Stimulated activated naive CD8-positive, alpha-beta T cell treated with anti-CD3 and anti-CD28 coated beads, Interleukin-15, Interleukin-2, amounts not matched to agents 100 U/mL and 50 U/mL, for 24 hours (primary cell): ENCODE data around the gene SERPINB2.
"Not testable (repeated sequence)": the region's sequence is repeated elsewhere in the genome, so short reads cannot be mapped to it uniquely, and the experiment has no call there.

Experiments
- ATAC-seq: fragments of 150-1000 bp; cut with Tn5 transposase; one replicate; pipeline ENCODE4 v1.10.0; 2021
- DNase-seq: peaks from one replicate; pipeline ENCODE4 v3.0.0; 2021

SERPINB2 gene

DNA sequence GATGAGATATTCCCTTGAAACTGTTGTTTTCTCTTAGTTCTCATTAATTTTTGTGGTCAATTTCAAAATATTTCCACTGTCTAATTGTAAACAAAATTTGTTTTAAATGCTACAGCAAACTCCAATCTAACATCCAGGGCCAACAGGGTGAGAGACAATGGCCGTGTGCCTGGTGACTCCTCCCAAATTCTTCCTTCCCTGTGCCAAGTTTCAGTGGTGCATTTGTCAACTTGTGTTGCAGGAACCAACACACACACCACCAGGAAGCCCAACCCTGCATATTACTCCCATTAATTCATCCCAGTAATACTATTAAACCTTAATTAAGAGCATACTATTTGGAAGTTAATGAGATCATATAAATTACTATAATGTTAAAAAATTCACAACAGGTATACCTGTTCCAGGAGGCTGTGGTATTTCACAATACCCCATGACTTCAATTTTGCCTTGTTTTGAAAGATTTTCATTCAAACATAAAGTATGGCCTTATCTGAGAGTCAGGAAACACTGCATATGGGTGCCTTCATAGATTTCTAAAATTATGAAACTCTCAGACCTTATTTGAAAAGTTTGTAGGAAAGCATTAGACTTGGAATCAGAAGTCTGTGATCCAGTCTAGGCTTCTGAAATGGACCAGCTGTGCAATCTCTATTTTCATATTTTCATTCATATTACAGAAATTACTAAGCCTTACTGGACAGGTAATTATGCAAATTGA, 1.1 kb downstream of the SERPINB2 start:
- DNase-seq (no peak), ATAC-seq (no peak)

DNA sequence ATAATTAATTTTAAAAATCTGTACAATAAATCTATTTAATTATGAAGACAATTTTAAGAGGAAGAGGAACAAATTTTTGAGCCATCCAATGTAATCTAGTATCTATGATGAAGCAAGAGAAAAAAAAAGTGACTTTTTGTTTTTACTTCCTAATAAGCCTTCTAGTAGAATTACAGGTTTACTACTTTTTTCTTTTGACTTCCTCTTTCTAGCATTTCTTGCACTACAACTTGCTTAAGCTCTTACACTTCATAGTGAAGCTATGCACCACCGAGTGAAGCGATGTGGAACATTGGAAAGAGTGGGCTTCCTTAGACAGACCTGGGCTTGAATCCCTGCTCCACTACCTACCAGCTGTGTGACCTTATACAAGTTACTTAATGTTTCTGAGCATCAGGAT, 2.1 kb downstream of the SERPINB2 start:
- DNase-seq (no peak), ATAC-seq (no peak)

DNA sequence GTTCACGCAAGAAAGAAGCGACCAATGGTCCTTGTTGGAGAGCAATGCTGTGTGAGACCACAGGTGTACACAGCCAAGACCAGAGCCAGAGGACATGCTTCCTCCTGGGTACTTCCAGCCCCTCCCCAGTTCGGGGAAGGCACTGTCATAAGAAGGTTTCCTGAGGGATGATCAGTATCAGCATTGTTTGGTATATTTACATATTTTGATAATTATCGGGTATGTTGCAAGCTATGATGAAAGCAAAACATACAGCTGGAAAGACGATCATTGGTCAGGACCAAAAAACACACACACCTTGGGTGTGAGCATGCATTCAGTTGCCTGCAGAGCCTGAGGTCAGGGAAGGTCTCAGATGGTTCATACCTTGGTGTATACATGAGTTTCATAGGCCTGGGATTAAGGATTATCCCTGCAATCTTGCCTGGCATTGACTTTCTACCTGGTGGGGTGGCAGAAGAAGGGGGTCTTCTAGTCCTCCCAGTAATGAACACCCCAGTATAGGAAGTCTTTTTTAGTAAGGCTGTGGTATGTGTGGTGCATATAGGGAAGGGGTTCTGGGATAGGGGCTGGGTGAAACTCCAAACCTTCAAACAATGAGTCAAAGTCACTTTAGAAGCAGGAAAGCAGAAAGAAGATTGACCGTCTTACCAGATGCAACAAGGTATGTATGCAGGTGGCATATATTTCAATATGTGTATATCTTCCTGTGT, 2.9 kb downstream of the SERPINB2 start:
- ATAC-seq (no peak), DNase-seq (no peak)

DNA sequence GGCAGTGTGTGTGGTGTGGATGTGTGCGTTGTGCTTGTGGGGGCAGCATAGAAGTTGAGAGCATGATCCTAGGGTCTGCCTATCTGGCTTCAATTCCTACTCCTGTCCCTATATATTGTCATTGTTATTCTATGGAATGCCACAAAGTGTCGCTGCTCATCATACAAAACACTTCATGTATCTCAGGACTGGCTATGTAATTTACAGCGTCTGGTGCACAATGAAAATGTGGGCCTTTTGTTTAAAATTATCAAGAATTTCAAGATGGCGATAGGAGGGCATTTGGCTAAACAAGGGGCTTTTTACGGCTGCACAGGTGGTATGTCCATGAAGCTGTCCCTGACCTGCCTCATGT, 3.4 kb downstream of the SERPINB2 start:
- no peak for ATAC-seq
- DNase-seq: no peak

DNA sequence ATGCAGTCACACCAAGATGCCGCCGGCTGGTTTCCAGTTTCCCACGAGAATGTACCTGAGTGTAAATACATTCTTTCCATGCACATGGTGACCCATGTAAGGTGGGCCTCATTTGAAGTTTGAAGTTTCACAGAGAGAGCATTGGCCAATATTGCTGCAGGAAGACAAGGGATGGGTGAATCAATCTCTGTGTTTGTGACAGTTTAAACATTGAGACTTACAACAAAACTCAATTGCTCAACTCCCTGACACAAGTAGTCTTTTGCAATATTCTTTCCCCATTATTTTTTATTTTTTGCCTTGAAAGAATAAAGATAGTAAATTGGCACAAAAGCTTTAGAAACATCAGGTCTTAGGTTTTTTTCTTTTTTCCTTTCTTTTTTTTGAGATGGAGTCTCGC, 5.1 kb downstream of the SERPINB2 start:
- no peak for DNase-seq

DNA sequence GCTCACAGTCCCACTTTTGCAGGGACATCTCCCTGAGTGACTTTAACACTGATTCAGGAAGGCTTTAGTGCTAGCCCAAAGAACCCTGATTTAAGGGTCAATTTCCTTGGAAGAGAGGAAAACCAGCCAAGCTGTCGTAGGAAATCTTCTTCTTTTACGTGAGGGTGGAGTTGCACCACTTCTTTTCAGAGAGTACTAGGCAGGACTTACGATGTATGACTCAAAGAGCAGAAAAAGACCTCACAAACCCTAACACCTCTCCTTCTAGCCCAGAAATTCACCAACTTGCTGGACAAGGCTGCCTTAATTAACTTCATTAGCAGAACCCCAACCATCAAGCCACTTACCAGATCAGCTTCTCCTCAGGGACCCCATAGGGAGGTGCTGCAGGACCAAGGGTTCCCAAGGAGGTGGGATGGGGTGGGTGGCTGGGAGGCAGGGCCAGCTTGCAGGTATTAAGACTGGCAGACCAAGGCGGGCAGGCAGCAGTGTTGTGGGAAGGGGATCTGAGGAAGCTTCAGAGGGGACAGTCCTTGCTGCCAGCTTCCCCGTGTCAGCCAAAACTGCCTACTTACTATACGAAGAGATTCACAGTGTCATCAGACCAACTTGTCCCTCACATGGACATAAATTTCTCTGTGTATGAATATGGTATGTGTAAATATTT, 6.7 kb downstream of the SERPINB2 start:
- DNase-seq (no peak), ATAC-seq (no peak)

More for the DNA sequence above, 5.1 kb downstream of the SERPINB2 start:
- no peak for ATAC-seq

DNA sequence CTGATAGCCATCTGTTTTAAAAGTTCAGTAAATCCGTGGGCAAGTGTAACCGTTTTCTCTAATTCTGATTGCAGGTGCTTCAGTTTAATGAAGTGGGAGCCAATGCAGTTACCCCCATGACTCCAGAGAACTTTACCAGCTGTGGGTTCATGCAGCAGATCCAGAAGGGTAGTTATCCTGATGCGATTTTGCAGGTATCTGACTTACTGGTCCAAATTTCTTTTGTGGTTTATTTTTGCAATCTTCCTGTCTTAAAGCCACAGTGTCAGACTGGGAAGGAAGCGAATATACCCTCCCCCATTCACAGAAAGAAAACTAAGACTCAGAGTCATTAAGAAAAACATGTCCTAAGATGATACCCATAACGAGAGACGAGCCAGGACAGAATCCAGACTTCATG, 7.7 kb downstream of the SERPINB2 start:
- DNase-seq: no peak
- ATAC-seq: no peak

DNA sequence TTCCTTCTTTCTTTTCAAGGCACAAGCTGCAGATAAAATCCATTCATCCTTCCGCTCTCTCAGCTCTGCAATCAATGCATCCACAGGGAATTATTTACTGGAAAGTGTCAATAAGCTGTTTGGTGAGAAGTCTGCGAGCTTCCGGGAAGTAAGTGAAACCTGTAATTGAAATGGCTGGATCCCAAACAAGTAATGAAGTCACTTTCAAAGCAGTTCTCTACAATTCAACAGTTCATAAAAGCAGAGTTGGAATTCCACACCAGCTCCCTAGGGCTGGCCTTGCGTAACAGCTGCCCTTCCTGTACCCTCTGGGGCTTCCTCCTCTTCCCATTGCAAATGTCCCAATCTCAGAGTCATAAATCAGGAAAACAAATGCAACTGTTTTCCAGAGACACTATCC, 9.6 kb downstream of the SERPINB2 start:
- ATAC-seq: no peak
- DNase-seq: no peak

DNA sequence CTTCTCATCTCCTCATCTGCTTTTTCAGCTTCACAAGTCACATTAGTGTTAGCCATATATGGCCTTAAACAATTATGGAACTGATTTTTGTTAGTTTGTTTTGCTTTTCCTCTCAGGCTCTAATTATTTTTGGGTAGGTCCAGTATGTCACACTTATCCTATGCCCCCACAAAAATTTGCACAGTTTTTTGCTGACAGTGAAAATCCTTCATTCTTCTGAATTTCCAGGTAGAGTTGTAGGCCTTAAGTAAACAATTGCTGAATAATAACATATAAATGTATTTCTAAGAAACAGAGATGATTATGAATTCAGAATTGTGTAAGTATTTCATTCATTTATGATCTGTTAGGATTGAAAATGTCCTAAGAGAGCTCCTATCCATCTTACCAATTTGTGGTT, 11.7 kb downstream of the SERPINB2 start:
- ATAC-seq: no peak

DNA sequence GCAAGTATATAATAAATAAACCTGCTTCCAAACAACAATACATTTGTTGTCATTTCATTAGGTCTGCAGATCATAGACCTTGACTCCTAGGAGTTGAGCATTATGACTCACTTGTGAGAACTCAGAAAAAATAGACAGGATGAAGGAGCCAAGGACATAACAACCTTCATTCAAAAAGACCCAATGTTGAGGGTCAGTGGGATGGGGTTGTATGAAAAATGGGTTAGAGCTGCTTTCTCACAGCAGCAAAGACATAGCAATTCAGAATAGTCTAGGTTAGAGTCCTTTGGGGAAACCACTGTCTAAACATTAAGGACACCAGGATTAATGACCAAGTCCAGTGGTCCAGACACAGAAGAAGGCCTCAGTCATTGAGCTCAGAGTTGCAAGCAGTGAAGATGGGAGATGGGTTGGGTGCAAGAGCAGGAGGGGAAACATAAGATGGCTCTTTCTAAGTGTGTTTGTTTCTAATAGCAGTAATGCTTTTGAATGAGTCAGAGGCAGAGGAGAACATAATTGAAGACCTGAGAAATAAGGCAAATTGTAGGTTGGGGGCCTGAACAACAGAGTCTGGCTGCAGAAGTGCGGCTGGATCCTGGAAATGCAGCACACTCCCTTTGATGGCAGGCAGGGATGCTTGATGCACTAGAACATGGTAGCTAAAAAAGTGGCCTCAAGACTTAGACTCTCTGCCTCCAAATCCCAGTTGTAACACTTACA, 16.5 kb downstream of the SERPINB2 start:
- DNase-seq (no peak), ATAC-seq (no peak)

More for the DNA sequence above, 11.7 kb downstream of the SERPINB2 start:
- no peak for DNase-seq

DNA sequence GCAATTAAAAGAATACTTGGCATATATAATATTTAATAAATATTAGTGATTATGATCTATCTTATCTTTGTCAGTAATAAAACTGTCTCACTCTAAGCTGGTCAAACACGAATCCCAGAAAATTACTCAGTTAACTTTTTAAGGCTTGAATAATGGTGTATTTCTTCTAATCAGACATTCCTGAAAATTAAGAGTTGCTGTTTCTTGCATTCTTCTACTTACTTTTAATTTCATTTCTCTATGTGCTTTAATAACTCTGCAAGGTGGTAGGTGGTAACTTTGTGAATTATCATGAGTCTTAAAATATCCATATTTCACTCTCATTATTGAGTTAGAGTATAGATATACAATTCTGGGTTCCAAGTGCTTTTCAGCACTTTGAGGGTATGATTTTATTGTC, 17.2 kb downstream of the SERPINB2 start:
- no peak for ATAC-seq
- no peak for DNase-seq

DNA sequence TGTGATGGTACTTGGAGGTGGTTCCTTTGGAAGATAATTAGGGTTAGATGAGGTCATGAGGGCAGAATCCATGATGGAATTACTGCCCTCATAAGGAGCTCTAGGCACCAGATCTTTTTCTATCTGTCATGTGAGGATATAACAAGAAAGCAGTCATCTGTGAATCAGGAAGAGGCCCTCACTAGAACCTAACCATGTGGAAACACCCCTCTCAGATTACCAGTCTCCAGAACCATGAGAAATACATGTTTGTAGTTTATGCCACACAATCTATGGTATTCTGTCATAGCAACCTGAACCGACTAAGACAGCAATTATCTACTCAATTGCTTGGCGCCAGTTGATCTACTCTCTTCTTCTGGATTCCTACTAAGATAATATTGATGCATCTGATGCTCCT, 17.9 kb downstream of the SERPINB2 start:
- DNase-seq (no peak), ATAC-seq (no peak)

DNA sequence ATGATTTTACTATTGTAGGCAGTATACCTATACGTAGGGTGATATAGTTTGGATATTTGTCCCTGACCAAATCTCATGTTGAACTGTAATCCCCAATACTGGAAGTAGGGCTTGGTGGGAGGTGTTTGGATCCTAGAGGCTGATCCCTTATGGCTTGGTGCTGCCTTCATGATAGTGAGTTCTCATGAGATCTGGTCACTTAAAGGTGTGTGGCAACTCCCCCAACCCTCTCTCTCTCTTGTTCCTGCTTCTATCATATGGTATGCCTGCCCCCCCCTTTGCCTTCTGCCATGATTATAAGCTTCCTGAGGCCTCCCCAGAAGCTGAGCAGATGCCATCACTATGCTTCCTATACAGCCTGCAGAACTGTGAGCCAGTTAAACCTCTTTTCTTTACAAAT, 18.6 kb downstream of the SERPINB2 start:
- DNase-seq (no peak), ATAC-seq (no peak)

DNA sequence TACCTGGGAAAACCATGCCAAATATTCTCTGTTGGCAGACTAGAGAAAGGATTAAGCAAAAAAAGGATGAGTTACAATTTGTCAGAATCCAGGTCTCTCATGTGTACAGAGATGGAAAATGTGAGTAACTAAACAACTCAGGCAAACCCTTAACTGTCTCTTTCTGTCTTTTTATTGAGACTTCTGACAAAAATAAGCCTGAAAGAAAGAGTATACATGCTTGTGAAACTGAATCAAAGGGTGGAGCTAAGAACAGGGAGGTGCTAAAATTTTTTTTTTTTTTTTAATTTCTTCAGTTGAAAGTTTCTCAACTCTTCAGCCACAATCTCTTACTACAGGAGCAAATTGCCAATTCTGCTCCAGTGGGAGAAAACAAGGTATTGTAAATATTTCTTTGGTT, 20.2 kb downstream of the SERPINB2 start, which contains the start of gene SERPINB10:
Gene SERPINB10, plus strand, starts transcription at position 295 of the 400 bp plus-strand sequence. CDS start 7,553 bp downstream, outside the sequence.
- ATAC-seq: no peak

DNA sequence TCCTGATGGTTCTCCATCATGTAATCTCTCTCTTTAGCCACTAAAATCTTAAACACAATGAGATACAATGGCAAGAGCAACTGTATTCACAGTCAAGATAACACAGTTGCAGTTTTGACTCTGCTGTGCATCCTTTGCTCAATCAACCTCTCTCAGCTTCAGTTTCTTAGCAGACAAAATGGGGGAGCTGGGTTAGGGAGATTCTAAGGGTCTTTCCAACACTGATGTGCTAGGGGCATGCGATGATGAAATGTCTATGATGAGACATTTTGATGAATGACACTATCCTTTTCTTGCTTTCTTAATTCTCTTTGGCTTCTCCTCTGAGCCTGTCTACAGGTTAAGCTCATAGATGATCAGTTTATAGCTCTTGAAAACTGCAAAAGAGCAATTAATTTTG, 21.4 kb downstream of the SERPINB2 start:
- DNase-seq: no peak

More for the DNA sequence above, 20.2 kb downstream of the SERPINB2 start, which contains the start of gene SERPINB10:
- DNase-seq: no peak

DNA sequence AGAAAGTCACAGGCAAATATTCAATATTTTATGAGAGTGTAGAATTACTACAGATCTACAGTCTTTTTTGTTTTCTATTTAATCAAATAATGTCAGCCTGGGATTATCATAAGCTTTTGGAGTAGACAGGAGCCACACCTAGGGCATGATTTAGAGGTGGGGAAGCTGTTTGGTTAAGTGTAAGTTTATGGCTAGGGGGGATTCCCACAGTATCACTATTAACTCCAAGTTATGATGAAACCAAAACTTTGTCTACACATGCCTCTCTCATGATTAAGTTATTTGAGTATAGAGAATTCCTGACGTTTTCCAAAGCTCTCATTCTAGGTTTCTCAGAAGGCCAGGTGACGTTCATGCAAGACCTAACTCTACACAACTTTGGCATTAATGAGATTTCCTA, 22.4 kb downstream of the SERPINB2 start:
- ATAC-seq (no peak), DNase-seq (no peak)

More for the DNA sequence above, 21.4 kb downstream of the SERPINB2 start:
- no peak for ATAC-seq

DNA sequence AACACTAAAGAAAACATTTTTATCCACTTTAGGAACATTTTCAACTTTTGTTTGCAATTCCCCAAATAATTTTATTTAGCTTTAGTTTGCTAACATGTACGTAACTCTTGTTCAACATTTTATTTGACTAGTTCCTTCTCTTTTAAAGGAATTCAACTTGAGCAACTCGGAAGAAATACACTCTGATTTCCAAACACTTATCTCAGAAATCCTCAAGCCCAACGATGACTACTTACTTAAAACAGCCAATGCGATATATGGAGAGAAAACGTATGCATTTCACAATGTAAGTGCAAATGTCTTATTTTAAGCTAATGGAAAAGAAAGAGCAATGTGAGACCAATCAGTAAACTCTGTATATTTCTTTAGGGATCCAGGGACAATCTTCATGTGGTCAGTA, 30.3 kb downstream of the SERPINB2 start:
- no peak for ATAC-seq
- DNase-seq: no peak

DNA sequence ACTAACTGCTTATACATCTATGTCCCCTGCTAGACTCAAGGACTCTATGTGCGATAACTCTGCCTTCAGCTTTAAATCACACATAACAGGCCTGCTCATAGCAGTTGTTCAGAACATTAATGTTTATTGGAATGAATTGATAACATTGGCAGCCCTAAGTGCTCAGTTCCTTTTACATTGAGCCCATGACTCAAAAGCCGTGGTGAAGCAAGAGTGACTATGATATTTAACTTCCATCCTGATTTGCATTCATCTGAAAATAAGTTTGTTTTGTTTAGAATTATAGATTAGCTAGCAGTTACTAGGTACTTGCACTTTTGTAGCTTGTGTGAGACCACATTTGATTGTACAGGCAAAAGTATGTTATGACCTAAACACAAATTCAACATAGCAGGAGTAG, 34.5 kb downstream of the SERPINB2 start:
- no peak for DNase-seq
- ATAC-seq: no peak

DNA sequence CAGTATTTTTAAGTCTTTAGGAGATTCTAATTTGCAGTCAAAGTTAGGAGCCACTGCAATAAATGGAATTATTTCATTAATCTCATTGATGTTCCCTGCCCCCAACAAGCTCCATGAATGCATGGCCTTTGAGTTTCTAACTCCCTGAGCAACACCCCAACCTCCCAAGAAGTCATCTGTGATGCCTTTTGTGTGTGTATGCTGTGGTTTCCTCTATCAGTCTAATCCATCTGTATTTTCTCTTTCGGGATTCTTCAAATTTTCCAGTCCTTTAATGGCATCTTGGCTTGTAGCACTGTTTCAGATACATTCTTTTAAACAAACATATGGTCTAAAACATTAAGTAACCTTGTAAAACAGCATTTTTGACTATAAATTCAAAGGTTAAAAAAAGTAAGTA, 37.0 kb downstream of the SERPINB2 start:
- no peak for DNase-seq
- ATAC-seq: no peak

DNA sequence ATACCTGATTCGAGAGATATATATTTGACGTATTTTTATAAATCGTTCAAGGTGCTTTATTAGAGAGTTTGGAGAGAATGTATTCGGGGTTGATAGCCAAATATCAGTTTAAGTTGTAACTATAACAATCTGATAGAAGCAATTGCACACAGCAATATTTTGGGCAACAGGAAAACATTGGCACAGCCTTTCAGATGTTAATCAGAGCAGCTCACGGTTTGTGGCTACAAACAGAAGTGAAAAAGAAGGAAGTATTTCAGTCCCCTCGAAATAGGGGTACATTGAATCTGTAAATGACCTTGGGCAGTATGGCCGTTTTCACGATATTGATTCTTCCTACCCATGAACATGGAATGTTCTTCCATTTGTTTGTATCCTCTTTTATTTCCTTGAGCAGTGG, 40.8 kb downstream of the SERPINB2 start:
- no peak for DNase-seq
- no peak for ATAC-seq

DNA sequence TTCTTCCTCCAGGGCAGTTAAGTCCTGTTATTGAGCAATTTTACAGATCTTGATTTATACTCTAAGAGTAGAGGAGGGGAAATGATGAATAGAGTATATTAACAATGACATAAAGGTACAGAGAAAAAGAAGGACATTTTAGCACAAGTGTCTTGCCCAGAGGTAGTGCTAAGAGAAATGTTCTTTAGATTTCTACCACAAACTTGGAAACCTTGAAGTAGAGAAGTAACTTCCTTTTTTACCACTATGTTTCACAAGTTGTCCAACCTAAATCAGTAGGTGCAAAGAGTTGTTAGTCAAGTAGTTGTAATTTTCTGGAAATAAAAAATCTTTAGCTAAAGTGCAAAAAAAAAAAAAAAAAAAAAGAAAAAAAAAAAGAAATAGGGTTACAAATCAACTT, 41.9 kb downstream of the SERPINB2 start:
- ATAC-seq, DNase-seq: not testable (repeated sequence)

DNA sequence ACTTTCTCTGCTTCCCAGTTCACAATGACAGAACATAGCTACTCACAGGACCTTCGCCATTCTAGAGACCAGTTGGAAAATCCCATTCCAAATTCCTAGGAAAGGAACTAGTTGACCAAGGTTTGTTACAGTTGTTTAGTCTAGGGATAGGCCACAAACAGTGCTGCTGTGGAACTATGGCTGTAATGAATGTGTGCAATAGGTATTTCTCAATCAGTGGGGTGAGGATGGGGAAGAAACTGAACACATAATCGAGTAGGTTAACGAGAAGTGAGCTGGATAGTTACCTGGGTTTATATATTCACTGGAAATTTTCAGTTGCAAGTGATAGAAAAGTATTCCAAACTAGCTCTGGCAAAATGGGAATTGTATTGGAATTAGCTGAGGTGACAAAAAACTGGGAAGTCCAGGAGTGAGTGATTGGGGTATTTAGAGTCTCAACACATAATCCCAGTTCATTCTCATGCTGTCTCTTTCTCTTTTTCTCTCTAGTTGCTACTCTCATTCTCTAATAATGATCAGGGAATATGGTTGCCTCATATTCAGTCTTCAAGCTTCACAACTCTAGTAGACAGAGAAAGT, 43.4 kb downstream of the SERPINB2 start:
- no peak for DNase-seq
- ATAC-seq: no peak
